ENCODE results near the gene PIP4P1.

- TF ChIP-seq CTCF (conservative IDR thresholded peaks at IDR 0.05; ENCODE audit: low read depth, low read length) (no peak), EZH2 (IDR thresholded peaks at IDR 0.05; ENCODE audit: borderline replicate concordance, low read depth, low read length, poor library complexity, severe bottlenecking) (no peak)
These were observed 5.6 kb downstream of the PIP4P1 start for GRCh38 chr14:20455355-20456300.

All from A673 (cell line).